Head of caudate nucleus (tissue), 42 donors: ENCODE results near the gene TRIM71.
A peak's percentile ranks its signal among the peaks of the same experiment; 100 is the strongest.

Experiments
- DNase-seq, 42 donors: peaks; one replicate each; pipeline versions ENCODE4 v3.0.0 to v3.0.0-alpha.2; 2020 to 2021; ENCODE audit warnings: mixed read lengths in 7 of 42
- intact Hi-C: fragments of 100-400 bp; cut with DNase I; formaldehyde crosslinking; loops from one replicate; pipeline ENCODE4 v1.15.0; 2022

The TRIM71 gene

GRCh38 chr3:32881624-32882023 is 63.8 kb downstream of the TRIM71 start:
- intact Hi-C loops: no loop called here
- no peak for DNase-seq

GRCh38 chr3:32882189-32882588 is 64.4 kb downstream of the TRIM71 start:
- no peak for DNase-seq
- intact Hi-C loops: no loop called here

GRCh38 chr3:32882603-32883025 is 64.8 kb downstream of the TRIM71 start:
- intact Hi-C loops: no loop called here

DNA sequence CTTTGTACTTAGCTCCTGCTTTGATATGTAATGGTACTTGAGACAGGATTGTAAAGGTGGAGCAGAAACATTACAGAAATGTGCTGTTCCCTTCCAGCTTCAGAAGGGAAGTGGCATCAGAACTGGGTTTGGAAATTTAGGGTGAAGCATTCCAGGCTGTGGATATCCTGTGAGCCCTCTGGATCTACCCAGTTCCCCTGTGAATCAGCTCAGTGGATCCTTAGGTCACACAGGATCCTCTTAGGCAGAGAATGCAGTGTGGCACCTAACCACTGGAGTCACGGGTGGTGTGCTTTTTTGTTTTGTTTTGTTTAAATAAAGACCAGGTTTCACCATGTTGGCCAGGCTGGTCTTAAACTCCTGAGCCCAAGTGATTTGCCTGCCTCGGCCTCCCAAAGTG is 66.0 kb downstream of the TRIM71 start:
- intact Hi-C loops: no loop called here

More at GRCh38 chr3:32882603-32883025, 64.8 kb downstream of the TRIM71 start:
- no peak for DNase-seq

GRCh38 chr3:32884591-32884990 is 66.8 kb downstream of the TRIM71 start:
- intact Hi-C loops: no loop called here
- DNase-seq: no peak

More for the DNA sequence above, 66.0 kb downstream of the TRIM71 start:
- DNase-seq: no peak

GRCh38 chr3:32885283-32885901 is 67.6 kb downstream of the TRIM71 start:
- DNase-seq: peak in 6 of 42 donors; percentile 22 to 60 (median 26)
- intact Hi-C loops: no loop called here

DNA sequence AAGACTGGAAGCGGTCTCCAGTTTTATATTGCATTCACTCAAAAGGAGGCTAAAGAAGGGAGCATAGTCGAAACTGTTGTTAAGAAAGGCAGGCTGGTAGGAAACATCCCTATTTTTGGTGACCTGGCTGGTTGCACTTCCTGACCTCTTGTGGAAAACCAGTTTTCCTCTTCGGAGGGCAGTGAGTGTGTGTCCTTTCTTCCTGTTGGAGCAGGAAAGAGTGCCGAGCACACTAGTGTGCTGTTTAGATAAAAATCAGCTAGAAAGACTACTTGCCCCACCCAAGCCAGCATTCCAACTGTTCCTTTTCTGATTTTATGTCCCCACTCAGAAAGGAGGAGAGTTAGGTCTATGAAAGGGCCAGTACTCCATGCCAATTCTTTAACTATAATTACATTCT is 68.5 kb downstream of the TRIM71 start:
- DNase-seq: no peak
- intact Hi-C loops: no loop called here

DNA sequence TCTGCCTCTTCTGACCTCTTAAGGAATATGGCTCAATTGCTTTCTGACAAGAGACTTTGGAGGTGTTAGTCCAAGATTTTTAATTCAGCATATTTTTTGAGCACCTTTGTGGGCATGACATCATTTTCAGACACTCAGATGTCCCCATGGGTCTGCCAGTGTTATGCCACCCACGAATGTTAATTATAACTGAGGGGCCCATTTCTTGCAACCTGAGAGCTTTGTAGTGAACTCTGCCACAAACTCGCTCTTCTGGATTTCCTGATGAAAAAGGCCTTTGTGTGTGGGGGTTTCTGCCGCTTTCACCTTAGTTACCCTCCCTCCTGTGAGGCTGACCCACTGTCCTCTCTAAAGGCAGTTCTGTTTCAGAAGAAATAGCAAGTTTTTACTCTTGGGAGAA is 69.1 kb downstream of the TRIM71 start:
- intact Hi-C loops: no loop called here
- no peak for DNase-seq

DNA sequence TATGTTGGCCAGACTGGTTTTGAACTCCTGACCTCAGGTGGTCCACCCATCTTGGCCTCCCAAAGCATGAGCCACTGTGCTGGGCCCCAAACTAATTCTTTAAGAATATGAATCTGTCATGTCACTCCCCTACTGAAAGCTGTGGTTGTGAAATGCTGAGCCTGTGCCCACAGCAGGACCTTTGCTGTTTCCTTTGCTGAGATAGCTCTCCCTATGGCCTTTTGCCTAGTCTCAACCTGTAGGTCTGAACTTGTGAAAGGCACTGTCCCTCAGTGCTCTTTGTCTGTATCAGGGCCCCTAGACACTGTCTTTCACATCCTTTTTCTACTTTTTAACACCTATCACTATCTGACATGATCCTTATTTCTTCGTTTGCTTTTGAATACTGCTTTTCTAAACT is 70.9 kb downstream of the TRIM71 start:
- DNase-seq: no peak
- intact Hi-C loops: no loop called here

GRCh38 chr3:32890420-32891276 is 72.9 kb downstream of the TRIM71 start:
- no peak for DNase-seq
- intact Hi-C loops: no loop called here

- no peak for DNase-seq
- intact Hi-C loops: no loop called here
Measured at GRCh38 chr3:32891365-32891764, 73.6 kb downstream of the TRIM71 start.

GRCh38 chr3:32892625-32893598 is 75.1 kb downstream of the TRIM71 start:
- intact Hi-C loops: no loop called here
- DNase-seq: no peak

- no peak for DNase-seq
- intact Hi-C loops: no loop called here
Measured at GRCh38 chr3:32894977-32895376, 77.2 kb downstream of the TRIM71 start.

DNA sequence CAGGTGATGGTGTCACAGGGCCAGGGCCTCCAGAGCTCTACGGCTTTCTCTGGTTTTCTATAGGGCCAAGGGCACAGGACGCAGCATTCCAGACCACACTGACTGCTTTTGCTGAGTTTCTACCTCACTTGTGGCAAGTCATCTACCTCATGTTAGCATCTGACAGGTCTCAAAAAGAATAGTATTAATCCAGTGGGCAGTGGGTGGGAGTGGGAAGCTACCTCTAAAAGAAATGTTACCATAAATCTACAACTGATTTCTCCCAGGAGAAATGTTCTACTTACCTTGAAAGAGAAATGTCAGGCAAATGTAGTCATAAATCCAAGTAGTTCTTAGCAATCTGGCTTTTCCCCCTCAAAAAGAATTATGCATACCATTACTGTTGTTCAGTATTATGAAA is 77.9 kb downstream of the TRIM71 start:
- intact Hi-C loops: no loop called here
- DNase-seq: peak in 7 of 42 donors; percentile 22 to 68 (median 38)

DNA sequence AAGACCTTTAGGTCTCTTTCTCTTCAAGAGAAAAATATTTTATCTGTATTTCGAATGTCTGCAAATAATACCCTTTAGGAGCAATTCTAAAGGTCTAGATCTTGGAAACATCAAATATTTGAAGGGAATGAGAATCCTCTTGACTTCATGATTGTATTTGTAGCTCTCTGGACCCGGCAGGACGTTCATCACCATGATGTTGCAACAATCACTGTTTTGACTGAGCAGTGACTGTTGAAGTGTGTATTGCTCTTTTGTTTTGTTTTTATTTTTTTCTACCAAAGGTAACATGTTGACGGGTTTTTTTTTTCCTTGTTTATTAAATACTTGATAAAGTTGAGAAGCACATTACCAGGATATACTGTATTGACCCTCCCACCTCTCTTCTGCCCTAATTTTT is 78.3 kb downstream of the TRIM71 start:
- intact Hi-C loops: no loop called here
- no peak for DNase-seq

DNA sequence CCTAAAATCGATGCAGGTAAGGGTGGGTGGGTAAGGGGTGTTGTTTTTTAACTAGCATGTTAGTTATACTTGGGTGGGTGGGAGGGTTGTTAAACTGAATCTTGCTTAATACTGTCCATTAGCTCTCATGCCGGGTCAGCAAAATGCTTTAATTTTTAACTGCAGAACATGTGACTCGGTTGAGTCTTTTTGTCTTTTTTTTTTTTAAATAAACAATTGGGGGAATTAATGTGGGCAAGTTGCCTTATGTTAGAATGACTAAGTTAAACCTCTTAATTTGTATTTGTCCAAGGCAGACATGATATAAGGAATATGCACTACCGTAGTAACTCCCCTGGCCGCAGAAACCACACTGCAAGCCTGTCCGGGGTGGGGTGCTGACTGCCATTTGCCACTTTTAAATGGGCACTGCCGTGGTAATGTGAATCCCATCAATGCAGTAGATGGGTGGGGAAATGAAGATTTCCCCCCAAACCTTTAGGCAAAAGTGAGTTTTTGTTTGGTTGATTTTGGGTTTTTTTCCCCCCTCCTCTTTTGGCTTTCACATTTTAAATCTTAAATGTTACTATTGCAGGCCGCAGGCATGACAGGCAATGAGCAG is 79.3 kb downstream of the TRIM71 start:
- intact Hi-C loops: no loop called here
- DNase-seq: no peak

DNA sequence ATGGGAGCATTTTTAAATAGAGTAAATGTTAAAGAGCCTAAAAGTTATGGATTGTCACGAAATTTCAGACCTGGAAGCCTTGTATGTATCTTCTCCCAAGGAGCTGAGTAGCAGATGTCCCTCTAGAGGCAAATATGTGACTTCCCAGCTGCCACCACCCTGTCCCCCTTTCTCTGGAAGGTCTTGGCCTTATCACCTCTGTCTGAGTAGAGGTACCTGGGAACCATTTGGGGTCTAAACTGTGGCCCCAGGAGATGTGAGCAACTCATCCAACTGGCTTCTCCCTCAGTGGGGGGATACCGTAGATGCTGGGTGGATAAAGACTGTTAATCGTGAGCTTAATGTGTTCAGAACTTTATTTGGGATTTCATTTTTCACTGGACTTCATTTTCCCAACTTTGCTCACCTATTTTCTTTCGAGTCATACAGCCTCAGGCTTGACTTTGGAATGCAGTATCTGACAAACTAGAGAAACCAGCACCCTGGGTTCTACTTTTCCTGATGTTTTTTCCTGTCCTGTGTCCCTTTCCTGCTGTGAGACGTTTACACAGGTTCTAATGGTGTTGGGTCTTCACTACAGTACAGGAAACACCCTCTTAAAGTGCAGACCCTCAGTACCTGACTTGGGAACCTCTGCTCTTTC is 80.3 kb downstream of the TRIM71 start:
- intact Hi-C loops: no loop called here
- DNase-seq: no peak

- intact Hi-C loops: no loop called here
- no peak for DNase-seq
Measured at GRCh38 chr3:32899265-32899664, 81.5 kb downstream of the TRIM71 start.
